ENCODE results near the gene CDH23. TPM values are rescaled to one million over a fixed set of nuclear protein-coding genes. Genes with fewer than 3 reads are reported as not detected.

CDH23 gene
- total and polyA plus RNA-seq, 7 donors, result 1.00 to 3.8 (median 1.9) TPM

DNA sequence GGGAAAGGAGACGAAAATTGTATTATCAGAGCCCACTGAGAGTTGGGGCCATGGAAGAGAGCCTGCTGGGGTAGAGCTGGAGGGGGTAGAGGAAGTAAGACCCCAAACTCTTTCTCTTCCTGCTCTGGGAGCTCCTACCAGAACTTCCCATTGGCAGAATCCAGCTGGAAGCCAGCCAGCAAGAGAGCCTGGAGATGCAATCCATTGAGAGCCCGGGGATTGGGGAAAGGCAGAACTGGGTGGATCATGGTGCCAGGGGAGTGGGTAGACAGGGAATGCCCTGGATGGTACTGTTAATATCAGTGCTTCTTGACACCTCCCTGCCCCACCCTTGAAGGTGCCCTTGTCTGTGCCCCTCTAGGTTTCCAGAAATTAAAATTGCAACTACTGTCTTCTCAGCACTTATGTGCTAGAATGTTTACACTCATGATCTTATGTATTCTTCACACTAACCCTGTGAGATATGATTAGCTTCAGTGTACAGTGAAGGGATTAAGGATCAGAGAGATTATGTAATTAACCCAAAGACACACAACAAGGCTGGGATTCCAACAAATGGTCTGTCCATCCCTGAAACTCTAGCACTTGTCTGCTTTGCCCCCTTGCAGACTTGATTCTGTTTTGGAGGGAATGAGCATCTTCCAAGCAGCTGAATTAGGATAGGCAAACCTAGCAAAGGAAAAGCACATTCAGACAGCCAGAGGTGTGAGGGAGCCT, 168.7 kb downstream of the CDH23 start:
- DNase-seq (no peak), ATAC-seq (no peak)
- Histone ChIP-seq H3K27me3 (ENCODE audit: insufficient read depth in 3 of 3, low read length in 2 of 3) (peaks cover 0 to 6% (median 0%) of the 10 kb centered on the region in 3 donors), H3K4me3 (no peak overlapping the region), H3K36me3 (ENCODE audit: insufficient read depth in 1 of 2, low read depth in 1 of 2) (no peaks in the 10 kb centered on the region), H3K27ac (no peak overlapping the region), H3K4me1 (no peaks in the 10 kb centered on the region), H3K9me3 (no peaks in the 10 kb centered on the region)
- intact Hi-C loops (cut with DNase I), result loop anchor here in 1 of 2 donors (5.0 kb wide), 1 partner anchor 248 kb away; the partner anchor contains the start of gene SLC29A3
- 71 to 80% (median 79%) methylated on average over 2 of the region's 2 CpGs for whole genome bisulfite sequencing, 3 donors
- TF ChIP-seq CTCF (IDR thresholded peaks at IDR 0.05), result no peak

DNA sequence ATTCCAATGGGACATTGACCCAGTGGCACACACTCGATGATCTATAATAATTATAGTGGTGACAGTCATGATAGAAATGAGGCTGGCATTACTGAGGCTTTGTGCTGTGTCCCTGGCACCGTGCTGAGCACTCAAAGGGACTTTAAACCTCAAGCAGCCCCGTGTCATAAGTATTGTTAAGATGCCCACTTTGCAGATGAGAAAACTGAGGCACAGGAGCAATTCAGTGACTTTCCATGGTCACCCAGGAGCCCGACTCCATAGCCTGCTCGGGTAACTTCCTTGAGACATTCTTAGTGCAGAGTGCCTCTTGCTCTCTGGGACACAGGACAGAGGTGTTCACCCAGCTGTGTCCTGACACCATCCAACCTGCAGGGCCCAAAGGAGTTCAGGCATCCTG, 170.3 kb downstream of the CDH23 start:
- Histone ChIP-seq H3K27me3 (ENCODE audit: insufficient read depth in 3 of 3, low read length in 2 of 3) (no peaks in the 10 kb centered on the region), H3K4me3 (no peak overlapping the region), H3K4me1 (no peaks in the 10 kb centered on the region), H3K36me3 (ENCODE audit: insufficient read depth in 1 of 2, low read depth in 1 of 2) (no peaks in the 10 kb centered on the region), H3K9me3 (no peaks in the 10 kb centered on the region), H3K27ac (no peak overlapping the region)
- DNase-seq, result no peak
- intact Hi-C loops (cut with DNase I), result loop anchor here in 1 of 2 donors (5.0 kb wide), 1 partner anchor 250 kb away; the partner anchor contains the start of gene SLC29A3
- no peak for TF ChIP-seq CTCF (IDR thresholded peaks at IDR 0.05)
- ATAC-seq, result no peak
- WGBS, 3 donors, result 89 to 93% (median 92%) methylated on average over 5 of the region's 5 CpGs

DNA sequence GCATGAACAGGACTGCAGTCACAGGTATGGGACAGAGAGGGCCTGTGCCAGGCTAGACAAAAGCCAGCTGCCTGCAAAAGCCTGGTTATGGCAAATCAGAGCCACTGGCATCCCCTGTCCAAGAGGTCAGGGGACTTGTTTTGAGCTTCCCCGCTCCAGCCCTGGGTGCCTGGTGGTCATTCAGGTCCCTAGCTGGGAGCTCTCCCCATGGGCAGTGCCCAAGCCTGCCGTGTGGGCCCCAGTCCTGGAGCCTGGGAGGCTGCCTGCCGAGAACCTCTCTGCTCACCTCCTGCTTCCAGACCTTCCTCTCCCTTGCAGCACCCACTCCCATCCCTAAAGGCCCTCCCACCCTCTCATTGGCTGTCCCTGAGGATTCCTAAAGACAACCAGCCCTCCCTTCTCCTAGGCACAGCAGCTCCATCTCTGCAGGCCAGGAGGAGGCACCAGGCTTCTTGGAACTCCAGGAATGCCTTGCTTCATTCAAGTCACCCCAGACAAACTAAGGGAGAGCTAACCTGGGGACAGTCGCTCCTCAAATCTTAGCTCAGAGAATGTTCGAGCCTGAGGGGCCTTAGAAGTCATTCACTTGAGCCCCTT, 172.3 kb downstream of the CDH23 start:
- H3K4me3 ChIP-seq, result no peak overlapping the region
- DNase-seq (no peak), ATAC-seq (no peak)
- intact Hi-C loops (cut with DNase I), result loop anchor here in 1 of 2 donors (5.0 kb wide), 1 partner anchor 252 kb away; the partner anchor contains the start of gene SLC29A3
- H3K36me3 ChIP-seq (ENCODE audit: insufficient read depth in 1 of 2, low read depth in 1 of 2), result no peaks in the 10 kb centered on the region
- no peak for TF ChIP-seq CTCF (IDR thresholded peaks at IDR 0.05)
- no peaks in the 10 kb centered on the region for H3K27me3 ChIP-seq (ENCODE audit: insufficient read depth in 3 of 3, low read length in 2 of 3)
- WGBS, 3 donors, result 92 to 95% (median 94%) methylated on average over 4 to 5 of the region's 5 CpGs
- H3K4me1 ChIP-seq, result no peaks in the 10 kb centered on the region
- no peaks in the 10 kb centered on the region for H3K9me3 ChIP-seq
- H3K27ac ChIP-seq, result no peak overlapping the region

- WGBS, 3 donors, result 51 to 55% (median 55%) methylated on average over 6 of the region's 6 CpGs
- DNase-seq (peak; percentile 69 to 79), ATAC-seq (peak; percentile 60 to 76 (median 66))
- no peaks in the 10 kb centered on the region for H3K27me3 ChIP-seq (ENCODE audit: insufficient read depth in 3 of 3, low read length in 2 of 3)
- intact Hi-C loops (cut with DNase I), result loop anchor here (2.0 to 5.0 kb wide), 4 partner anchors 175 to 255 kb away; partner anchors contain the start of gene SLC29A3 (in 1 of the 2)
- no peaks in the 10 kb centered on the region for H3K9me3 ChIP-seq
- TF ChIP-seq CTCF (IDR thresholded peaks at IDR 0.05), result peak; percentile 83
- H3K4me3 ChIP-seq, result no peak overlapping the region
- peaks cover 1% of the 10 kb centered on the region for H3K4me1 ChIP-seq
- no peak overlapping the region for H3K27ac ChIP-seq
- H3K36me3 ChIP-seq (ENCODE audit: insufficient read depth in 1 of 2, low read depth in 1 of 2), result no peaks in the 10 kb centered on the region
Measured at GRCh38 chr10:71569775-71570588, 173.3 kb downstream of the CDH23 start.

All from psoas muscle (tissue), 8 donors.